ENCODE measurements around the gene DAD1. TPM values are rescaled to one million over a fixed set of nuclear protein-coding genes. Genes with fewer than 3 reads are reported as not detected.

The DAD1 gene
- total RNA-seq, 1 donor: 272 TPM

DNA sequence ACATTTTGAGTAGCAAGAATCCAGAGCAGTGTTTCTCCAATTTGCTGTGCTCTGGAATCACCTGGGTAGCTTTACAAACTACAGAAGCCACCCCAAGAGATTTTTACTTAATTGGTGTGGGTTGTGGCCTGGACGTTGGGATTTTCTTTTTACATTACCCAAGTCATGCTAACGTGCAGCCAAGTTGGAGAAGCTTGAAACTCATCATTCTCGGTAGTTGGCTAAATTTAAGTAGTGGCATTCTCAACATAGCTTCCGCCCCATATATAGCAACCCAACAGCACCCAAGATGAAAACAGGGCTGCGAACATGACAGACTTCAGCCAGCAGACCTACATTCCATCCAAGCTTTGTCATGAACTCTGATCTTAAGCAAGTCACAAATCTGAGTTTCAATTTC, 25.0 kb downstream of the DAD1 start:
- H3K27me3 ChIP-seq (ENCODE audit: insufficient read depth, low read length): no peaks in the 10 kb centered on the region
- no peaks in the 10 kb centered on the region for H3K9me3 ChIP-seq (ENCODE audit: low read depth, low read length)
- H3K4me2 ChIP-seq (ENCODE audit: insufficient read depth, low read length): no peak overlapping the region
- peaks cover 46% of the 10 kb centered on the region for H3K36me3 ChIP-seq (ENCODE audit: insufficient read depth, low read length)
- TF ChIP-seq, protein P1, sequence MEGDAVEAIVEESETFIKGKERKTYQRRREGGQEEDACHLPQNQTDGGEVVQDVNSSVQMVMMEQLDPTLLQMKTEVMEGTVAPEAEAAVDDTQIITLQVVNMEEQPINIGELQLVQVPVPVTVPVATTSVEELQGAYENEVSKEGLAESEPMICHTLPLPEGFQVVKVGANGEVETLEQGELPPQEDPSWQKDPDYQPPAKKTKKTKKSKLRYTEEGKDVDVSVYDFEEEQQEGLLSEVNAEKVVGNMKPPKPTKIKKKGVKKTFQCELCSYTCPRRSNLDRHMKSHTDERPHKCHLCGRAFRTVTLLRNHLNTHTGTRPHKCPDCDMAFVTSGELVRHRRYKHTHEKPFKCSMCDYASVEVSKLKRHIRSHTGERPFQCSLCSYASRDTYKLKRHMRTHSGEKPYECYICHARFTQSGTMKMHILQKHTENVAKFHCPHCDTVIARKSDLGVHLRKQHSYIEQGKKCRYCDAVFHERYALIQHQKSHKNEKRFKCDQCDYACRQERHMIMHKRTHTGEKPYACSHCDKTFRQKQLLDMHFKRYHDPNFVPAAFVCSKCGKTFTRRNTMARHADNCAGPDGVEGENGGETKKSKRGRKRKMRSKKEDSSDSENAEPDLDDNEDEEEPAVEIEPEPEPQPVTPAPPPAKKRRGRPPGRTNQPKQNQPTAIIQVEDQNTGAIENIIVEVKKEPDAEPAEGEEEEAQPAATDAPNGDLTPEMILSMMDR (IDR thresholded peaks at IDR 0.05; ENCODE audit: extremely low read depth, low read depth, low read length): no peak
- H4K20me1 ChIP-seq (ENCODE audit: insufficient read depth, low read length): peaks cover 13% of the 10 kb centered on the region
- no peak overlapping the region for H2AFZ ChIP-seq (ENCODE audit: low read length)
- no peak overlapping the region for H3K27ac ChIP-seq (ENCODE audit: low read depth, low read length)
- H3K4me1 ChIP-seq (ENCODE audit: insufficient read depth, low read length): no peaks in the 10 kb centered on the region
- H3K79me2 ChIP-seq (ENCODE audit: insufficient read depth, low read length): peaks cover 37% of the 10 kb centered on the region
- no peak for DNase-seq (ENCODE audit: insufficient read length, low spot score, missing footprints)
- H3K4me3 ChIP-seq (ENCODE audit: insufficient read depth, low read length): no peak overlapping the region

DNA sequence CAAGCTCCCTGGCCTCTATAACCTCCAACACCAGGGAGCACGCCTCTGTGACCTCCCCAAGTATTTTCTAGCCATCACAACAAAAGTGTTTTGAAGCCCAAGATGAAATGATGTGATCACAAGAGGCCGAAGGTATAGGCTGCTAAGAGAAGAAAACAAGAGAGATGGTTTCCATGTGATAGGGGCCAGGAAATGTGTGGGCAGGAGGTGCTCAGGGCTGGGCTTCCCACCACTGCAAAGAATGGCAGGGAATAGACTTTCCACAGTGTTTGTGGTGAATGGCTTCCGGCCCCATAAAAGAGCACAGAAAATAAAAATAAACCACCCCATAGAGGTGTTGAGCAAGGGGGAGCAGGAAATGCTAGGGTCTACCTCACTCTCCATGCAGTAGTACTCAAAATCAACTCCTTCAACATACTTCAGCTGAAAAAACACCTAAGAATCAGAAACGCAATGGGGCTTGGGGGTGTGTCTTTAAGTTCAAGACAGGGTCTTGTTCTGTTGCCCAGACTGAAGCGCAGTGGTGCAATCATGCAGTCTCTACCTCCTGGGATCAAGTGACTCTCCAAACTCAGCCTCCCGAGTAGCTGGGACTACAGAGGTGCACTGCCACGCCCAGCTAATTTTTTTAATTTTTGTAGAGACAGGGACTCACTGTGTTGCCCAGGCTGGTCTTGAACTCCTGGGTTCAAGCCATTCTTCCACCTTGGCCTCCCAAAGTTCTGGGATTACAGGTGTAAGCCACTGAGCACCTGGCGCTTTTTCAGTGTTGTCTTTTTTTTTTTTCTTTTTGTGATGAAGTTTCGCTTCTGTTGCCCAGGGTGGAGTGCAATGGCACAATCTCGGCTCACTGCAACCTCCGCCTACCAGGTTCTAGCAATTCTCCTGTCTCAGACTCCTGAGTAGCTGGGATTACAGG, 27.1 kb downstream of the DAD1 start:
- peaks cover 3% of the 10 kb centered on the region for H4K20me1 ChIP-seq (ENCODE audit: insufficient read depth, low read length)
- no peak overlapping the region for H3K4me3 ChIP-seq (ENCODE audit: insufficient read depth, low read length)
- H2AFZ ChIP-seq (ENCODE audit: low read length): no peak overlapping the region
- peaks cover 35% of the 10 kb centered on the region for H3K36me3 ChIP-seq (ENCODE audit: insufficient read depth, low read length)
- TF ChIP-seq, protein P1 (IDR thresholded peaks at IDR 0.05; ENCODE audit: extremely low read depth, low read depth, low read length): no peak
- H3K4me2 ChIP-seq (ENCODE audit: insufficient read depth, low read length): no peak overlapping the region
- H3K27ac ChIP-seq (ENCODE audit: low read depth, low read length): no peak overlapping the region
- no peaks in the 10 kb centered on the region for H3K27me3 ChIP-seq (ENCODE audit: insufficient read depth, low read length)
- H3K79me2 ChIP-seq (ENCODE audit: insufficient read depth, low read length): peaks cover 18% of the 10 kb centered on the region
- H3K4me1 ChIP-seq (ENCODE audit: insufficient read depth, low read length): no peaks in the 10 kb centered on the region
- H3K9me3 ChIP-seq (ENCODE audit: low read depth, low read length): no peaks in the 10 kb centered on the region
- DNase-seq (ENCODE audit: insufficient read length, low spot score, missing footprints): no peak

DNA sequence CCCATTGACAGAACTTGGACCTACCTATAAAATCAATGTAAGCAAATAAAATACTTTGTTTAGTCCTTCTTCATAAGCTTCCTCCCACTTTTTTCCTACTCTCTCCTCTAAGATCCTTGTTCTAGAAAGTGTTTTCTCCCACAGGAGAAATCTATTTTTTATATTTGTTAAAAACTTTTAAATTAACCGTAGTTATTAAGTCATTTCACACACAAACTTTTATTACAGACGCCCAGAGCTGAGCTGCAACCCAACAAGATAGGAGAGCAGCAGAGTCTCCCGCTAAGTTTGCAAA, 27.7 kb downstream of the DAD1 start:
- Histone ChIP-seq H3K79me2 (ENCODE audit: insufficient read depth, low read length) (peaks cover 13% of the 10 kb centered on the region), H3K4me1 (ENCODE audit: insufficient read depth, low read length) (peaks cover 6% of the 10 kb centered on the region), H4K20me1 (ENCODE audit: insufficient read depth, low read length) (peaks cover 3% of the 10 kb centered on the region), H3K36me3 (ENCODE audit: insufficient read depth, low read length) (peaks cover 30% of the 10 kb centered on the region), H3K4me2 (ENCODE audit: insufficient read depth, low read length) (no peak overlapping the region), H2AFZ (ENCODE audit: low read length) (no peak overlapping the region), H3K27ac (ENCODE audit: low read depth, low read length) (no peak overlapping the region), H3K9me3 (ENCODE audit: low read depth, low read length) (no peaks in the 10 kb centered on the region), H3K27me3 (ENCODE audit: insufficient read depth, low read length) (no peaks in the 10 kb centered on the region), H3K4me3 (ENCODE audit: insufficient read depth, low read length) (no peak overlapping the region)
- no peak for DNase-seq (ENCODE audit: insufficient read length, low spot score, missing footprints)
- TF ChIP-seq, protein P1 (IDR thresholded peaks at IDR 0.05; ENCODE audit: extremely low read depth, low read depth, low read length): no peak

DNA sequence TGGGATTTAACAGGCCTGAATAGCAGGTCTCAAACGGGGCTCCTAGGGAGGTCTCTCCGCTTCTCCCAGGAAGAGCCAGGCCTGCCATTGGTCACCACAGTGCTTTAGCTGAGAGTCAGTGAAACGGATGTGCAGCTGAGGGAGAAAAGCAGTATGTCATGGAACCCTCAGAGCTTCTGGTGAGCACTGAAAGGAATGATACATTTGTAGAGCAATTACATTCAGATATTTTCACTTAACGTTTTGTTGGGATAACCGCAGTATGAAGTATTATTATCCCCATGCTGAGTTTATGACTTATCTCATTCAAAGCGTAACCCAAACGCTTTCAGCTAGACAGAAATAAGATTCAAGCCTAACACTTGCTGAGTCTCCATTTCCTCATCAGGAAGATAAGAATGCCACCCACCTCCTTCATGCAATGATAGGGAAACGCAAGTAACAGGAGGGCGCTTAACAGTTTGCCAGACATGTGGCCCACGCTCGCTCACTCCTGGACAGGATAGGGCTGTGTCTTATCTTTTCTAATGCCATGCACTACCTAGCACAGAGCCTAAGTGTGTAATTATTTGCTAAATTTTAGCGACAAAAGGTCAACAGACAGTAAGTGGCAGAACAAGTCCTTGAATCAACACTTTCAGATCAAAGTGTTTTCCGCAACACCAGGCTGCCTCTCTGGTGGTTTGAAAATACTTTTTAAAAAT, 28.2 kb downstream of the DAD1 start:
- Histone ChIP-seq H3K4me1 (ENCODE audit: insufficient read depth, low read length) (peaks cover 11% of the 10 kb centered on the region), H3K4me3 (ENCODE audit: insufficient read depth, low read length) (no peak overlapping the region)

More for the DNA sequence above, 28.2 kb downstream of the DAD1 start:
- no peak overlapping the region for H3K4me2 ChIP-seq (ENCODE audit: insufficient read depth, low read length)
- H4K20me1 ChIP-seq (ENCODE audit: insufficient read depth, low read length): peaks cover 2% of the 10 kb centered on the region
- H2AFZ ChIP-seq (ENCODE audit: low read length): no peak overlapping the region
- H3K36me3 ChIP-seq (ENCODE audit: insufficient read depth, low read length): peaks cover 26% of the 10 kb centered on the region
- no peaks in the 10 kb centered on the region for H3K9me3 ChIP-seq (ENCODE audit: low read depth, low read length)
- no peaks in the 10 kb centered on the region for H3K27me3 ChIP-seq (ENCODE audit: insufficient read depth, low read length)
- H3K79me2 ChIP-seq (ENCODE audit: insufficient read depth, low read length): peaks cover 8% of the 10 kb centered on the region
- H3K27ac ChIP-seq (ENCODE audit: low read depth, low read length): no peak overlapping the region
- DNase-seq (ENCODE audit: insufficient read length, low spot score, missing footprints): peak; percentile 22
- TF ChIP-seq, protein P1 (IDR thresholded peaks at IDR 0.05; ENCODE audit: extremely low read depth, low read depth, low read length): no peak
